CD4-positive, CD25-positive, alpha-beta regulatory T cell (primary cell): ENCODE results near the gene CRTAC1. TPM values are rescaled to one million over a fixed set of nuclear protein-coding genes. Genes with fewer than 3 reads are reported as not detected.
A peak's percentile ranks its signal among the peaks of the same experiment; 100 is the strongest.

Source experiments
- ATAC-seq, 2 donors: fragments of 150-1000 bp; cut with Tn5 transposase; one replicate each; pipeline ENCODE4 v1.10.0; 2021; ENCODE audit warnings: low read depth in 2 of 2, moderate number of reproducible peaks in 2 of 2, moderate library complexity in 1 of 2
- DNase-seq, 3 donors: peaks; one replicate each; pipeline versions ENCODE4 v3.0.0 to v3.0.0-alpha.2; 2012 to 2022; ENCODE audit warnings: mixed read lengths in 1 of 3
- H3K27ac ChIP-seq: one replicate; pipeline ENCODE4 v1.7.0; 2013; ENCODE audit warnings: mild to moderate bottlenecking, low read length; ENCODE audit not compliant: insufficient read depth, poor library complexity, severe bottlenecking
- H3K27me3 ChIP-seq: one replicate; pipeline ENCODE4 v1.7.0; 2013; ENCODE audit warnings: low read length; ENCODE audit not compliant: control insufficient read depth, insufficient read depth
- H3K36me3 ChIP-seq: one replicate; pipeline ENCODE4 v1.7.0; 2013; ENCODE audit warnings: mild to moderate bottlenecking, low read length, moderate library complexity; ENCODE audit not compliant: control insufficient read depth, insufficient read depth
- H3K4me1 ChIP-seq: 2 replicates; pipeline ENCODE4 v1.7.0; 2013; ENCODE audit warnings: mild to moderate bottlenecking, low read length; ENCODE audit not compliant: insufficient read depth, control insufficient read depth, poor library complexity, severe bottlenecking
- H3K4me3 ChIP-seq: one replicate; pipeline ENCODE4 v1.7.0; 2013; ENCODE audit warnings: low read depth, mild to moderate bottlenecking, low read length, moderate library complexity
- H3K9me3 ChIP-seq, 2 experiments: 1 replicate in 1 of 2; 2 replicates in 1 of 2; pipeline ENCODE4 v1.7.0; 2013; ENCODE audit warnings: low read length in 2 of 2, mild to moderate bottlenecking in 1 of 2, moderate library complexity in 1 of 2; ENCODE audit not compliant: control insufficient read depth in 2 of 2
- H3K27ac Mint-ChIP-seq, 3 donors: one replicate each; pipeline ENCODE4 v1.8.0; 2020 to 2022; ENCODE audit warnings: mild to moderate bottlenecking in 3 of 3, mixed read lengths in 3 of 3, moderate library complexity in 2 of 3
- H3K27me3 Mint-ChIP-seq: one replicate; pipeline ENCODE4 v1.8.0; 2022; ENCODE audit warnings: mild to moderate bottlenecking, mixed read lengths
- H3K36me3 Mint-ChIP-seq: one replicate; pipeline ENCODE4 v1.8.0; 2020; ENCODE audit warnings: mixed read lengths
- H3K4me1 Mint-ChIP-seq, 4 donors: one replicate each; pipeline ENCODE4 v1.8.0; 2020 to 2022; ENCODE audit warnings: mixed read lengths in 4 of 4, mild to moderate bottlenecking in 1 of 4
- H3K4me3 Mint-ChIP-seq, 4 donors: one replicate each; pipeline ENCODE4 v1.8.0; 2020 to 2022; ENCODE audit warnings: mild to moderate bottlenecking in 4 of 4, mixed read lengths in 4 of 4, moderate library complexity in 3 of 4
- H3K9me3 Mint-ChIP-seq, 7 donors: one replicate each; pipeline ENCODE4 v1.8.0; 2020 to 2022; ENCODE audit warnings: mixed read lengths in 7 of 7, mild to moderate bottlenecking in 3 of 7, moderate library complexity in 2 of 7
- polyA plus RNA-seq, 4 donors: library from polyadenylated mRNA; unstranded; fragments of 300-500 nt; fragmentation: Illumina TruSeq; gene quantifications; one replicate each; pipeline ENCODE4 v1.2.3, GENCODE V29; 2021
- total RNA-seq: library from RNA; stranded (reverse); gene quantifications from one replicate; pipeline ENCODE4 v1.2.3, GENCODE V29; 2022

The CRTAC1 gene
- total and polyA plus RNA-seq, 5 donors from 2014 or later = not detected

DNA sequence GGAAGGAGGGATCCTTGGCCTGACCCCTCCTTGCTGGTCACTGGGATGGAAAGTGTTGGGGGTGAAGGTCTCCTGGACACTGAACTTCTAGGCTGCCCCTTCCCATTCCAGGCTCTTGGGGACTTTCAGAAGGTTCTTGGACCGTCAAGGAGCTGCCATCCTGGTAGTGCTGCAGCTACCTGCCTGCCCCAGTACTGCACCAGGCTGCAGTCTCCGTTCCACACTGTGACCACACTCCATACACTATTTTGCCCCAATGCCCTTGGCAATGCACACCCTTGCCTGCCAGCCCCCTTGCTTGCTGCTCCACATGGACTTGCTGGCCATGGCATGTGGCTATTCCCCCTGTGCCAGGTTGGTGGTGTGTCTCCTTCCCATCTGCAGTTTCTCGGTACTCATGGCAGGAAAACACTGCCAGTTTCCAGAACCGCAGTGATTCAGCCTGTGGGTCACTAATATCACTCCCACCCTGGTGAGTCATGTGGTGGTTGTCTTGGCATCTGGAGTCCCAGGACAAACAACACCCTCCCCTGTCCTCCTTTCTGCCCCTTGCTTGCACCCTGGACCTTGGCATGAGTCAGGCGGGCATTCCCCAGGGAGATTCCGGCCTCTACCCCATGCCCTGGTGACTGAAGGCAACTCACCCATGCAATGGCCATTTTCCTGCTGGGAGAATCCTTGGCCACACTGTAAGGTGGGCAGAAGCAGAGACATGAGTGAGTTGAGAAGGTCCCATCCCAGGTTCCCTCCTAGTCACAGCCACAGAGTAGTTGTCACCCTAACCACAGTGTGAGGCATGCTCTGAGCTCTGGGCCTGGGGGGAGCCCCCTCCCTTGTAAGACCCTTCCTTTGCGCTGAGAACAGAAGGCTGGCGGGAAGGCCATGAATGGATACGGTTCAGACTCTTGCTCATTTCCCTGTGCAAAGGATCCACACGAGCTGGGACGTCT lies 148.0 kb downstream of the CRTAC1 start:
- ATAC-seq (no peak), DNase-seq (no peak)
- no peaks in the 10 kb centered on the region for H3K9me3 ChIP-seq

GRCh38 chr10:97880109-97880508 lies 150.3 kb downstream of the CRTAC1 start:
- DNase-seq (no peak), ATAC-seq (no peak)
- H3K9me3 Mint-ChIP-seq = no peaks in the 10 kb centered on the region
- peaks cover under 1% of the 10 kb centered on the region for H3K27me3 Mint-ChIP-seq
- H3K27ac Mint-ChIP-seq = no peak overlapping the region
- H3K4me1 Mint-ChIP-seq = no peaks in the 10 kb centered on the region
- Histone ChIP-seq H3K27ac (no peak overlapping the region), H3K27me3 (peaks cover 2% of the 10 kb centered on the region), H3K4me1 (no peaks in the 10 kb centered on the region), H3K4me3 (no peak overlapping the region), H3K9me3 (no peaks in the 10 kb centered on the region), H3K36me3 (no peaks in the 10 kb centered on the region)
- H3K36me3 Mint-ChIP-seq = peaks cover 3% of the 10 kb centered on the region
- no peak overlapping the region for H3K4me3 Mint-ChIP-seq

More for the DNA sequence above, 148.0 kb downstream of the CRTAC1 start:
- H3K27me3 Mint-ChIP-seq = peaks cover 6% of the 10 kb centered on the region
- H3K4me3 ChIP-seq = no peak overlapping the region
- no peaks in the 10 kb centered on the region for H3K36me3 ChIP-seq
- no peaks in the 10 kb centered on the region for H3K4me1 ChIP-seq
- H3K36me3 Mint-ChIP-seq = peaks cover 3% of the 10 kb centered on the region
- no peaks in the 10 kb centered on the region for H3K9me3 Mint-ChIP-seq
- H3K27me3 ChIP-seq = peaks cover 2% of the 10 kb centered on the region
- H3K27ac ChIP-seq = no peak overlapping the region
- peak overlapping the region in 2 of 3 donors; percentile 25 to 26 for H3K27ac Mint-ChIP-seq
- no peak overlapping the region for H3K4me3 Mint-ChIP-seq
- H3K4me1 Mint-ChIP-seq = no peaks in the 10 kb centered on the region

DNA sequence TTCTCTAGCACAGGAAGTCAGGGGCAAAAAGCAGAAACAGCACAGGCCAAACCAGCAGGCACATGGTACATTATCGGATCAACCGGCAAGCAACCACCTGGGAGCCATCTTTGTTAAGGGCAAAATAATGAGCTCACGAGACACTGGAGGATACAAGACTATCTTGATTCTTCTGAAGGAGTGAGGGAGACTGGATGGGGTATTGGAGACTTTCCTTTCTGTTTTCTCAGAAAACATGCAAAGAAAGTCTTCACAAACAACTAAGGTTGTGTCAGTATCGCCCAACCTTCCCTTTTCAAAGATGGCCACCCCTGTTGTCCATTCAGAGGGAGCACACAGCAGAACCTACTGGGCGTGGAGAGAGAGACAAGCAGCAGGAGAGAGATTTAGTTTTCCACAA lies 151.2 kb downstream of the CRTAC1 start:
- Histone ChIP-seq H3K36me3 (no peaks in the 10 kb centered on the region), H3K27ac (no peak overlapping the region), H3K4me3 (no peak overlapping the region), H3K27me3 (peaks cover under 1% of the 10 kb centered on the region), H3K4me1 (no peaks in the 10 kb centered on the region), H3K9me3 (no peaks in the 10 kb centered on the region)
- DNase-seq = no peak
- Mint-ChIP-seq H3K27me3 (peaks cover 6% of the 10 kb centered on the region), H3K4me3 (peak overlapping the region in 1 of 4 donors; percentile 38), H3K27ac (no peak overlapping the region), H3K4me1 (no peaks in the 10 kb centered on the region), H3K9me3 (no peaks in the 10 kb centered on the region), H3K36me3 (peaks cover 3% of the 10 kb centered on the region)
- no peak for ATAC-seq

GRCh38 chr10:97876402-97876801 lies 154.0 kb downstream of the CRTAC1 start:
- no peak overlapping the region for H3K27ac ChIP-seq
- no peak overlapping the region for H3K4me3 ChIP-seq
- H3K27ac Mint-ChIP-seq = no peak overlapping the region
- peaks cover 0 to 1% (median 0%) of the 10 kb centered on the region in 7 donors for H3K9me3 Mint-ChIP-seq
- no peak for DNase-seq
- H3K4me3 Mint-ChIP-seq = no peak overlapping the region
- no peaks in the 10 kb centered on the region for H3K4me1 ChIP-seq
- H3K4me1 Mint-ChIP-seq = no peaks in the 10 kb centered on the region
- H3K27me3 Mint-ChIP-seq = peaks cover 20% of the 10 kb centered on the region
- H3K27me3 ChIP-seq = peaks cover 2% of the 10 kb centered on the region
- H3K36me3 ChIP-seq = no peaks in the 10 kb centered on the region
- H3K9me3 ChIP-seq = no peaks in the 10 kb centered on the region
- ATAC-seq = no peak
- peaks cover 3% of the 10 kb centered on the region for H3K36me3 Mint-ChIP-seq

GRCh38 chr10:97875391-97875790 lies 155.0 kb downstream of the CRTAC1 start:
- Mint-ChIP-seq H3K27me3 (peaks cover 20% of the 10 kb centered on the region), H3K36me3 (peaks cover 3% of the 10 kb centered on the region), H3K27ac (no peak overlapping the region), H3K4me3 (no peak overlapping the region), H3K9me3 (peaks cover 0 to 1% (median 0%) of the 10 kb centered on the region in 7 donors), H3K4me1 (no peaks in the 10 kb centered on the region)
- H3K27me3 ChIP-seq = peaks cover 2% of the 10 kb centered on the region
- no peak for ATAC-seq
- no peak overlapping the region for H3K27ac ChIP-seq
- no peak overlapping the region for H3K4me3 ChIP-seq
- no peaks in the 10 kb centered on the region for H3K9me3 ChIP-seq
- H3K36me3 ChIP-seq = no peaks in the 10 kb centered on the region
- H3K4me1 ChIP-seq = no peaks in the 10 kb centered on the region
- DNase-seq = no peak

- no peak overlapping the region for H3K27ac ChIP-seq
- no peak for DNase-seq
- peaks cover 2% of the 10 kb centered on the region for H3K27me3 ChIP-seq
- no peak for ATAC-seq
- Mint-ChIP-seq H3K36me3 (peaks cover 2% of the 10 kb centered on the region), H3K27me3 (peaks cover 20% of the 10 kb centered on the region), H3K4me3 (no peak overlapping the region), H3K9me3 (peaks cover 0 to 1% (median 0%) of the 10 kb centered on the region in 7 donors), H3K4me1 (peaks cover 0 to 5% (median 5%) of the 10 kb centered on the region in 4 donors), H3K27ac (no peak overlapping the region)
- no peak overlapping the region for H3K4me3 ChIP-seq
- H3K36me3 ChIP-seq = no peaks in the 10 kb centered on the region
- H3K4me1 ChIP-seq = peaks cover 6% of the 10 kb centered on the region
- no peaks in the 10 kb centered on the region for H3K9me3 ChIP-seq
Observed at GRCh38 chr10:97874332-97874731, 156.1 kb downstream of the CRTAC1 start.

GRCh38 chr10:97873569-97873968 lies 156.9 kb downstream of the CRTAC1 start:
- no peak overlapping the region for H3K27ac Mint-ChIP-seq
- H3K27me3 Mint-ChIP-seq = peaks cover 20% of the 10 kb centered on the region
- no peak for ATAC-seq
- H3K9me3 Mint-ChIP-seq = peaks cover 0 to 1% (median 0%) of the 10 kb centered on the region in 7 donors
- no peak overlapping the region for H3K27ac ChIP-seq
- H3K27me3 ChIP-seq = peaks cover 2% of the 10 kb centered on the region
- H3K36me3 Mint-ChIP-seq = no peaks in the 10 kb centered on the region
- H3K36me3 ChIP-seq = no peaks in the 10 kb centered on the region
- no peak for DNase-seq
- no peak overlapping the region for H3K4me3 ChIP-seq
- no peaks in the 10 kb centered on the region for H3K9me3 ChIP-seq
- no peak overlapping the region for H3K4me3 Mint-ChIP-seq
- H3K4me1 Mint-ChIP-seq = peaks cover 0 to 12% (median 8%) of the 10 kb centered on the region in 4 donors
- H3K4me1 ChIP-seq = peaks cover 10% of the 10 kb centered on the region
